IPS DF 4.7 (cell line): ENCODE results near the gene APEH.

Experiments
- DNase-seq: peaks from one replicate; pipeline ENCODE4 v3.0.0-alpha.2; 2013; ENCODE audit warnings: low spot score; ENCODE audit errors: extremely low read depth

The APEH gene

GRCh38 chr3:49711489-49711888 is 37.3 kb downstream of the APEH start:
- DNase-seq = no peak

- no peak for DNase-seq
Measured at GRCh38 chr3:49712166-49712565, 38.0 kb downstream of the APEH start.

DNA sequence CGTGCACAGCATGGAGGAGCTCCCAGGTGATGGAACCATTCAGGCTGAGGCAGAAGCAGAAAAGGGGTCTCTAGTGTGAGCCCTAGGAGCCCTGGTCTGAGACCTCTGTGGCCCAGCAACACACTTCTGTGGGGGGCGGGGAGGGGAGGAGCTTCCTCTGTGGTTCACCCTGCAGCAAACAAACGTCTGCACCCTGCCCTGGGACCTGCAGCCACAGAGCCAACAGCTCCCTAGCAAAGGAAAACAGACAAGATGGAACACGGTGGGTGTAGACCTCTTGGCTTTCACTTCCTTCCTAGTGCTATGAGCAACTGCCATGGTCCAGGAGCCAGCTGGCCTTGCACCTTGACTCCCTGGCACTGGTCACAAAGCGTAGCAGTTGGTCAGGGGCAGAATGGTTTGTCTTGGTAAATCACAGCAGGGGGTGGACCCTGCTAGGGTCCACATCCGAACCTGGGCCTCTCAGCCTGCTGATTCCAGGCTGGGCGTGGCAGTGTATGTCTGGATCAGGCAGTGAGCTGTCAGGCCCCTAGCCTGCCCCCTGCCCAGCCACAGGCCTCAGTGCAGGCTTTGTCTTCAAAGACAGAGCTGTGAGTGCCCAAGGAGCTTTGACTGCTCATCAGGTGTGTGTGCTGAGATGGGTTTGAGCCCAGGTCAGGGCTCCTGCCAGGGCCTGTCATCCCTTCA is 38.6 kb downstream of the APEH start:
- DNase-seq = no peak

DNA sequence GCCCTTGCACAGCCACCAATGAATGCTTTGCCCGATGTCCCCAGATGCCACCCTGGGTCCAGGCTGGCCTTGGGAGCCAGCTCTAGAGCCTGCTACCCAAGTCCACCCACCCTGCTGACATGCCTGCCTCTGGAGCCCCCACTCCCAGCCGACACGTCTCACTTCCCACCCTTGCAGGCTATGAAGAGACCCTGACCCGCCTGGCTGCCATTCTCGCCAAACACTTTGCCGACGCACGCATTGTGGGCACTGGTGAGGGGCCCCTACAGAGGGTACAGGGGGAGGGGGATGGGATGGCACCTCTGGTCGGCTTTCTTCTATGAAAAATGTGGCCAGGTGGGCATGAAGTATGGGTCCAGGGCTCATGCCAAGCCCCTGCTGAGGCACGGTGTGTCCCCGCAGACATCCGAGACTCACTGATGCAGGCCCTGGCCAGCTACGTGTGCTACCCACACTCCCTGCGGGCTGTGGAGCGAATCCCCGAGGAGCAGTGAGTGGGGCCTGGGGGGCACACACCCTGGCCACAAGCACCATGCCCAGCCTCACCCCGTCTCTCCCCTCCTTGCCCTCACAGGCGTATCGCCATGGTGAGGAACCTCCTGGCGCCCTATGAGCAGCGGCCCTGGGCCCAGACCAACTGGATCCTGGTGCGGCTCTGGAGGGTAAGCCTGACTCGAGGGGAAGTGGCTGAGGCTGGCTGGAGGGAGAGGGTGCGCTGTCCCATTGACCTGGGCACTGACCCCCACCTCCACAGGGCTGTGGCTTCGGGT is 39.4 kb downstream of the APEH start:
- DNase-seq = no peak

DNA sequence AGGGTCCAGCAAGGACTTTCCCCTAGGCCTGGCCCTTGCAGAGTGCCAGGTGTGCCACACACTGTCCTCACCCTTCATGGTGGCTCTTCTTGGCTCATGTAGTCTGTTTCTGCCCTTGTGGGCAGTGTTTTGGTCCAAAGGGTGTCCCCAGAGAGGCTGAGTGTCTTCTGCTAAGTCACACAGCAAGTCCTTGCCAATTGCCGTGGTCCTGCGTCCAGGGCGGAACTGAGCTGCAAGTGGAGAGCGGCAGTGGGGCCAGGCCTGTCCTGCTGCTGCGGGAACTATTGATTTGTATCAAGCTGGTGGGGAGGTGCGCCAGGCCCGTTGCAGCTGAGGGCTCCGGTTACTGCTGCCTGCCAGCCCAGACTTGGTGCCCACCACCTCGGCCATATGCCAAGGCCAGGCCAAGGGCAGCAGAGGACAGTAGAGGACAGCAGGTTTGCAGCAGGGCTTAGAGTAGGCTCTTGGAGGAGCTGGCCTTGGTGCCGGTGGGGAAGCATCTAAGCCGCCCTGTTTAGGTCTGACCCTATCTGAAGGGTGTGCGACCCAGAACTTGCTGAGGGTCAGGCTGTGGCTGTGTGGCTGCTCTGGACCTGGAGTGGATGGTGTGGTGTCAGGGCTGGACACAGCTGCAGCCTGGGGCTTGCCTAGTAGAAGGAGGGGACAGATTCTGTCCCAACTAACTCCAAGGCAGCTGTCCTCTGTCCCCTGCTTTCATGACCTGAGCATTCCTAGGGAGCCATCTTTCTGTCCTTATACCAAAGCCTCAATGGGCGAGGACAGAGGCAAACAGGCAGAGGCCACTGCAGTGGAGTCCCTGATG is 40.8 kb downstream of the APEH start:
- no peak for DNase-seq

GRCh38 chr3:49715611-49716121 is 41.5 kb downstream of the APEH start:
- DNase-seq = no peak

DNA sequence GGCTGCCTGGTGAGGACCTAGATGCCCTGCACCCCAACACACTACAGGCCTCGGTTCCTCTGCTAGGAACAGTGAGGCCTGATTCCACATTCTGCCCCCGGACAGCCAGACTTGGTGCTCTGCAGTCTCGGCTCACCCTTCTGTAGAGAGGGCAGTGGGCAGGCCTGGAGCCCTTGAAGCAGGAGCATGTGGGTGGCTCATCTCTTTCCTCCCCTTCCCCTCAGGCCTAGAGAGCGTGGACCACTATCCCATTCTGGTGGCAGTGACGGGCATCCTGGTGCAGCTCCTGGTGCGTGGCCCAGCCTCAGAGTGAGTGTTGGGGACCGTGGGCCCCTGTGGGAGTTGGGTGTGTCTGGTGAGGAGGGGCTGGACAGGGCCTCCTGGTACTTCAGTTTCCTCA is 42.0 kb downstream of the APEH start:
- DNase-seq = no peak

DNA sequence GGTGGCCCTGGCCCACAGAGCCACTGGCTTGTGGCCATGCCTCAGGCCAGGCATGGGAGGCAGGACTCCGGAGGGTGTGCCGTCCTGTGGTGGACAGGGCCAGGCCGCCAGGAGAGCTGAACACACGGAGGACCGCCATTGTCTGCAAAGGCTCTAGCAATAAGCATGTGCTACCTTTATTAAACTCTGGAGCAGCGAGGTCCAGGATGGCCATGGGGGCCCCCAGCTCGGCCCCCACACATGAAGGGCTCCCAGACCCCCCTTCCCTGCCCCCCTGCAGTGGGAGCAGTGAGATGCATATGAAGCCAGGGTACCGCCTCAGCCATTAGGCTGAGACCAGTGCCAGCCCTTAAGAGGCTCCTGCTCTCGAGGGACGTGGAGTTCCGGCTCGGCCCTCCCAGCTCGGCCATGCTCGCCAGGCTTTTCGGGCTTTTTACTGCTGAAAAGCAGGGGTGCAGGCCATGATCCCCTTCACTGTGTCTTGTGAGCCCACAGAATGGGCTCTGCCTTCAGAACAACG is 42.6 kb downstream of the APEH start:
- DNase-seq = no peak

- DNase-seq = no peak
Measured at GRCh38 chr3:49717211-49717958, 43.2 kb downstream of the APEH start.

DNA sequence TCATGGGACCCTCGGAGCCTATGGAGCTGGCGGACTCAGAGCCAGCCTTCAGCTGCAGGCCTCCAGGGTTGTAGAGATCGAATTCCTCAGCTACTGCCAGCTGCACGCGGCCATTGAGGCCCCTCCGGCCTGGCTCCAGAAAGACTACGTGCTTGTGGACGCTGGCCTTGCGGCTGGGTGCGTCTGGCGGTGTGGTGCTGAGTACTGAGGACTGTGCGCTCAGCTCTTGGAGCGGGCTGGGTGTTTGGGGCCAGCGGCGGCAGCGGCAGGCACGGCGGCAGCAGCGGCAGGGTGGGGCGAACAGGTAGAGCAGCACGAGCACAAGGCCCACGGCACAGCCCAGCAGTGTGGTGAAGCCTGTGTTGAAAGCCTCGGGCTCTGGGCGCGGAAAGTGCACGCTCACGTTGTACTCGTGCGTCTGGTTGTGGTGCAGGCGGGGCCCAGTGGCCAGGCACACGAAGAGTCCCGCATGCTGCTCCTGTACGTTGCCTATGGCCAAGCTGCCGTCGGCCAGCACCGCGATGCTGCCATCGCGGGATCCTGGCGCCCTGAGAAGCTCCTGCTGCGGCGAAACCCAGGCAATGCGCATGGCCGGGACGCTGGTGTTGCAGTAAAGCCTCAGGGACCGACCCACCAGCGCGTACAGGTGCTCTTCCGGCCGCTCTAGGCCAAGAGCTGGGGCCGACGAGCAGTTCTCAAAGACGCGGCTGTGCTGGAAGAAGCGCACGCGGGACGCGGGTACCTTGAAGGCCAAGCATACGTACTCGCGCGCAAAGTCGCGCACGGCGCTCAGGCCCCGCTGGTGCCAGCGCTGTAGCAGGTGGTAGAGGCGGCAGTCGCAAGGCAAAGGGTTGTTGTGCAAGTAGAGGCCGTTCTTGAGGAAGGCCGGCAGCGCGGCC is 44.1 kb downstream of the APEH start:
- no peak for DNase-seq

GRCh38 chr3:49718858-49719213 is 44.7 kb downstream of the APEH start:
- no peak for DNase-seq

DNA sequence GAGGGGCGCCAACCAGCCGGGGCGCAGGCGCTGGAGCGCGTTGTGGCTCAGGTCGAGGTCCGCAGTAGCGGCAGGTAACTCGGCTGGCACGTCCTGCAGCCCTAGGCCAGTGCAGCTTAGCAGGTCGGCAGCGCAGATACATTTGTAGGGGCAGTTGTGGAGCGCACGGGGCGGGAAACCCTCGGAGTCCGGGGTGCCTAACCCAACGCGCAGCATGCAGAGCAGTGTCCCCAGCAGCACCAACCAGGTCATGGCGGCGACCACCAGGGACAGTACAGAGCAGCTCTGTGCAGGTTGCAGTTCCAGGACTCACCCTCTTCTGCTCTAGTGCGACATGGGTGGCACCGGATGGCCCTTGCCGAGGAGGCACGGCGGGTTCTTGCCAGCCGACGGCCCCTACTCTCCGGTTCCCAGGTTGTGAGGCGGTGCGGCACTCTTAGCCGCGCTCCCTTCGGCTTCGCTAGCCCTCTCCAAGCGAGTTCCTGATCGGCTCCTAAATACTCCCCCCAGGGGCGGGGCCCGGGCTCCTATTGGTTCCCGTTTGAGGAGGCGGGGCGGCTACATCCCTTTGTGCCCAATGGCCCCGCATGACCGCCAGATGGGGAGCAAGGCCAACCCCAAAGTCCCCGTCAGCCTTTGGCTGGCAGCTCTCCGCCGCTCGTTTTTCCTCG is 45.2 kb downstream of the APEH start, which contains the start of gene AMIGO3:
AMIGO3 (minus strand) TSS at position 471 of the 671 bp plus-strand sequence; CDS start at position 252, 219 bp downstream.
- no peak for DNase-seq

DNA sequence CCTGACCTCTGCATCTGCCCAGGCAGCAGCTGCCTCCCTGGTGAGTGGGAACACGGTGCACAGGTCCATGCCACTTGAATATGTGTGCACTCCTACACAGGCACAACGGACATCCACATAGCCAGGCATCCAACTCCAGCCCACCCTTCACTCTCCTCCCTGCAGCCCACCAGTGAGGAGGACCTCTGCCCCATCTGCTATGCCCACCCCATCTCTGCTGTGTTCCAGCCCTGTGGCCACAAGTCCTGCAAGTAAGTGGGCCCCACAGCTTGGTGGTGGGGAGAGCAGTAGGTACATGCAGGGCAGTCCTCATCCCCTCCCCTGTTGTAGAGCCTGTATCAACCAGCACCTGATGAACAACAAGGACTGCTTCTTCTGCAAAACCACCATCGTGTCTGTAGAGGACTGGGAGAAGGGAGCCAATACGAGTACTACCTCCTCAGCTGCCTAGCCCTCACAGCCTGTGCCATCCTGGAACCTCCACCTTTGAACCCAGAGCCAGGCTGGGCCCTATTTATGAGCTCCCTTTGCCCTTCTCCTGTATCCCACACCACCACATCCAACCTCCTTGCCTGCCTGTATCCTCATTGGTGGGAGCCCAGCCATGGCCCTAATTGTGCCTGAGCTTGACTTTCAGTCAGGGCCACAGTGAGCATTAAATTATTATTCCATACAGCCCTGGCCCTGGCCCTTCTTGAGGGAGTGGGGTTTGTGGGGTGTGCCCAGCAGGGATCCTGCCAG is 46.9 kb downstream of the APEH start:
- DNase-seq = no peak

- DNase-seq = no peak
Measured at GRCh38 chr3:49721596-49721895, 47.4 kb downstream of the APEH start.

DNA sequence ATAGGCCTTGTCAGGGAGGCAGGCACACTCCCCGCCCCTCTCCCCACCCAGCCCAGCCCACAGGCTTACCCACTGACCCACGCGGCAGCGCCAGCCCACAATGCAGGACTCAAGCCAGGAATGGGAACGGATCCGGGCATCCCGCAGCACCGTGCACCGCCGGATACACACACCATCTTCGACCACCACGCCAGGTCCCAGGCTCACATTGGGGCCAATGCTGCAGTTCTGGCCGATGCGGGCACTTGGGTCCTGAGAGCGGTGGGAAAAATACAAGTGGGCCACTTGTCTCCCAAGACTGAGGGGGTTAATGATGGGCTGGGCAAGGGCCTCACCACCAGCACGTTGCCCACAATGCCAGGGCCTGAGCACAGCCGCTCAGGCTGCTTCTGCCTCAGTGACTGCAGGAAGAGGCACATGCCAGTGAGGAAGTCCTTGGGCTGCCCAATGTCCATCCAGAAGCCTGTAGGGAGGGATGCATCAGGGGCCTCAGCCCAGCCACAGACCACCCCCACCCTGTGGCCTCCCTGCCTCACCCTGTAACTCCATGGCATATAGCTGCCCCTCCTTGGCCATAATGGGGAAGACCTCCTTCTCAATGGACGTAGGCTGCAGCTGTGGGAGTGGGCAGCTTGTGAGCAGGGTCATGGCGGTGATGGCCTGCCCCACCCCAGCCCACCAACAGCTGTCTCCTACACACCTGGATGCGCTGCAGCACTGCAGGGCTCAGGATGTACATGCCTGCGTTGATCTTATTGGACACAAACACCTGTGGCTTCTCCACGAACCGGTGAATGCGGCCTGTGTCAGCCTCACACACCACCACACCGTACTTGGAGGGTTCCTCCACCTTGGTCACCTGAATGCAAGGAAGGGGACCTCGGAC is 48.0 kb downstream of the APEH start:
- no peak for DNase-seq

- DNase-seq = no peak
Measured at GRCh38 chr3:49722896-49723295, 48.7 kb downstream of the APEH start.

GRCh38 chr3:49723296-49723627 is 49.1 kb downstream of the APEH start:
- no peak for DNase-seq
